HepG2 (cell line): Measurements from ENCODE around the gene SCP2. TPM values are rescaled to one million over a fixed set of nuclear protein-coding genes. Genes with fewer than 3 reads are reported as not detected.
A peak's percentile ranks its signal among the peaks of the same experiment; 100 is the strongest.

Experiments
- ARHGAP35 ChIP-seq: sonication (generic); formaldehyde crosslinking; IDR thresholded peaks from 2 replicates; pipeline ENCODE4 v1.9.0; 2022; ENCODE audit warnings: mild to moderate bottlenecking, inconsistent platforms, moderate library complexity, missing genetic modification reagents, borderline replicate concordance
- BCL3 ChIP-seq: sonication (generic); formaldehyde crosslinking; IDR thresholded peaks from 2 replicates; pipeline ENCODE4 v1.5.1; 2020; ENCODE audit warnings: mild to moderate bottlenecking, missing genetic modification reagents, moderate library complexity
- DPF2 ChIP-seq: sonication (generic); formaldehyde crosslinking; IDR thresholded peaks from 2 replicates; pipeline ENCODE4 v1.4.0; 2020; ENCODE audit warnings: mild to moderate bottlenecking, low read depth, missing genetic modification reagents, borderline replicate concordance
- FOXC1 ChIP-seq: sonication (generic); formaldehyde crosslinking; IDR thresholded peaks from 2 replicates; pipeline ENCODE4 v1.8.0; 2022; ENCODE audit warnings: mild to moderate bottlenecking, missing genetic modification reagents, borderline replicate concordance
- GABPB1 ChIP-seq: IDR thresholded peaks from 2 replicates; pipeline ENCODE4 v1.6.1; 2016; ENCODE audit warnings: mild to moderate bottlenecking, missing genetic modification reagents, moderate library complexity, missing compliant biosample characterization
- HBP1 ChIP-seq: IDR thresholded peaks from 2 replicates; pipeline ENCODE4 v1.6.1; 2016; ENCODE audit warnings: low read depth, control low read depth
- MIXL1 ChIP-seq: IDR thresholded peaks from 2 replicates; pipeline ENCODE4 v1.6.1; 2016
- PAWR ChIP-seq: sonication (generic); formaldehyde crosslinking; IDR thresholded peaks from 2 replicates; pipeline ENCODE4 v1.4.0; 2020; ENCODE audit warnings: missing genetic modification reagents, mild to moderate bottlenecking, borderline replicate concordance
- PAX8 ChIP-seq: sonication (generic); formaldehyde crosslinking; IDR thresholded peaks from 2 replicates; pipeline ENCODE4 v1.8.0; 2022; ENCODE audit warnings: mild to moderate bottlenecking, missing genetic modification reagents, borderline replicate concordance
- SOX13 ChIP-seq, 3 experiments: fragments of 450-650 bp in 1 of 3; sonication (generic) in 1 of 3; formaldehyde crosslinking in 1 of 3; IDR thresholded peaks in 2 of 3; conservative IDR thresholded peaks in 1 of 3; 2 replicates each; pipeline versions ENCODE4 v1.5.0 to v1.6.1; 2016 to 2020; ENCODE audit warnings: antibody characterized with exemption in 1 of 3, mild to moderate bottlenecking in 1 of 3, missing compliant biosample characterization in 1 of 3, missing genetic modification reagents in 1 of 3, moderate library complexity in 1 of 3
- TFDP2 ChIP-seq: sonication (generic); formaldehyde crosslinking; IDR thresholded peaks from 2 replicates; pipeline ENCODE4 v1.4.0; 2020; ENCODE audit warnings: missing genetic modification reagents
- THAP11 ChIP-seq: IDR thresholded peaks from 2 replicates; pipeline ENCODE4 v1.6.1; 2016; ENCODE audit warnings: missing biosample characterization, missing genetic modification reagents
- ZBTB21 ChIP-seq: sonication (generic); formaldehyde crosslinking; IDR thresholded peaks from 2 replicates; pipeline ENCODE4 v1.4.0; 2020; ENCODE audit warnings: missing genetic modification reagents
- ZNF552 ChIP-seq: sonication (generic); formaldehyde crosslinking; IDR thresholded peaks from 2 replicates; pipeline ENCODE4 v1.9.0; 2022; ENCODE audit warnings: missing genetic modification reagents, mild to moderate bottlenecking, borderline replicate concordance
- ZNF775 ChIP-seq: sonication (generic); formaldehyde crosslinking; IDR thresholded peaks from 2 replicates; pipeline ENCODE4 v1.4.0; 2020; ENCODE audit warnings: missing genetic modification reagents, mild to moderate bottlenecking, moderate library complexity, borderline replicate concordance
- ZNF790 ChIP-seq: sonication (generic); formaldehyde crosslinking; IDR thresholded peaks from 2 replicates; pipeline ENCODE4 v1.8.0; 2022; ENCODE audit warnings: missing genetic modification reagents, mild to moderate bottlenecking, borderline replicate concordance
- polyA plus RNA-seq, 8 experiments: library from polyadenylated mRNA; depleted of rRNA in 3 of 8; stranded (reverse) in 7 of 8; unstranded in 1 of 8; fragments of >200 nt; fragmentation: Illumina TruSeq in 4 of 8; extraction: Trizol in 4 of 8; gene quantifications; 2 replicates each; pipeline versions ENCODE4 v1.2.1 to v1.2.3, GENCODE V29; 2011 to 2016; ENCODE audit warnings: low read depth in 4 of 8, missing spikeins in 1 of 8, mixed read lengths in 1 of 8; ENCODE audit not compliant: insufficient read depth in 1 of 8
- total RNA-seq, 5 experiments: library from RNA; depleted of rRNA; stranded (reverse); fragments of >200 nt; fragmentation: Illumina TruSeq; extraction: Trizol; gene quantifications; 2 replicates each; pipeline ENCODE4 v1.2.3, GENCODE V29; 2016; ENCODE audit warnings: low read depth in 1 of 5
- TF ChIP-seq, protein P1 (sequence below): sonication (generic); formaldehyde crosslinking; IDR thresholded peaks from 2 replicates; pipeline ENCODE4 v1.4.0; 2020; ENCODE audit warnings: missing genetic modification reagents
- TF ChIP-seq, protein P2 (sequence below): sonication (generic); formaldehyde crosslinking; conservative IDR thresholded peaks from 2 replicates; pipeline ENCODE4 v1.4.0; 2020; ENCODE audit warnings: mild to moderate bottlenecking, missing genetic modification reagents, moderate library complexity

SCP2 gene
- total and polyA plus RNA-seq, 2 of the 13 experiments (the other 11 are each of a cell fraction or from before 2014, with no cell fraction given), result 59.0 to 133 TPM

- TF ChIP-seq TFDP2 (CRISPR knock-in tag) (peak; percentile 57), ZBTB21 (no peak), MIXL1 (0 out of 2 replicates have a peak, but pooled peaks have one; percentile 7), GABPB1 (CRISPR knock-in tag) (peak; percentile 49; the same call in 1 of the 2 replicates), THAP11 (peak; percentile 46; the same call in 1 of the 2 replicates), BCL3 (CRISPR knock-in tag) (peak; percentile 74; the same call in 1 of the 2 replicates), FOXC1 (CRISPR knock-in tag) (peak; percentile 88), ARHGAP35 (no peak), SOX13 (IDR thresholded peaks at IDR 0.05) (no peak), SOX13 (CRISPR knock-in tag; conservative IDR thresholded peaks at IDR 0.05 in 1 of 2, IDR thresholded peaks at IDR 0.05 in 1 of 2) (0 out of 4 replicates have a peak, but pooled peaks of 1 of the 2 experiments have one; percentile 32), DPF2 (CRISPR knock-in tag) (no peak), PAX8 (CRISPR knock-in tag) (no peak), ZNF775 (CRISPR knock-in tag) (no peak), HBP1 (CRISPR knock-in tag) (no peak), ZNF552 (CRISPR knock-in tag) (peak; percentile 26; the same call in 1 of the 2 replicates), PAWR (CRISPR knock-in tag) (no peak), ZNF790 (CRISPR knock-in tag) (no peak)
- TF ChIP-seq, protein P1, sequence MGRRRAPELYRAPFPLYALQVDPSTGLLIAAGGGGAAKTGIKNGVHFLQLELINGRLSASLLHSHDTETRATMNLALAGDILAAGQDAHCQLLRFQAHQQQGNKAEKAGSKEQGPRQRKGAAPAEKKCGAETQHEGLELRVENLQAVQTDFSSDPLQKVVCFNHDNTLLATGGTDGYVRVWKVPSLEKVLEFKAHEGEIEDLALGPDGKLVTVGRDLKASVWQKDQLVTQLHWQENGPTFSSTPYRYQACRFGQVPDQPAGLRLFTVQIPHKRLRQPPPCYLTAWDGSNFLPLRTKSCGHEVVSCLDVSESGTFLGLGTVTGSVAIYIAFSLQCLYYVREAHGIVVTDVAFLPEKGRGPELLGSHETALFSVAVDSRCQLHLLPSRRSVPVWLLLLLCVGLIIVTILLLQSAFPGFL, result 0 out of 2 replicates have a peak, but pooled peaks have one; percentile 57
- TF ChIP-seq, protein P2, sequence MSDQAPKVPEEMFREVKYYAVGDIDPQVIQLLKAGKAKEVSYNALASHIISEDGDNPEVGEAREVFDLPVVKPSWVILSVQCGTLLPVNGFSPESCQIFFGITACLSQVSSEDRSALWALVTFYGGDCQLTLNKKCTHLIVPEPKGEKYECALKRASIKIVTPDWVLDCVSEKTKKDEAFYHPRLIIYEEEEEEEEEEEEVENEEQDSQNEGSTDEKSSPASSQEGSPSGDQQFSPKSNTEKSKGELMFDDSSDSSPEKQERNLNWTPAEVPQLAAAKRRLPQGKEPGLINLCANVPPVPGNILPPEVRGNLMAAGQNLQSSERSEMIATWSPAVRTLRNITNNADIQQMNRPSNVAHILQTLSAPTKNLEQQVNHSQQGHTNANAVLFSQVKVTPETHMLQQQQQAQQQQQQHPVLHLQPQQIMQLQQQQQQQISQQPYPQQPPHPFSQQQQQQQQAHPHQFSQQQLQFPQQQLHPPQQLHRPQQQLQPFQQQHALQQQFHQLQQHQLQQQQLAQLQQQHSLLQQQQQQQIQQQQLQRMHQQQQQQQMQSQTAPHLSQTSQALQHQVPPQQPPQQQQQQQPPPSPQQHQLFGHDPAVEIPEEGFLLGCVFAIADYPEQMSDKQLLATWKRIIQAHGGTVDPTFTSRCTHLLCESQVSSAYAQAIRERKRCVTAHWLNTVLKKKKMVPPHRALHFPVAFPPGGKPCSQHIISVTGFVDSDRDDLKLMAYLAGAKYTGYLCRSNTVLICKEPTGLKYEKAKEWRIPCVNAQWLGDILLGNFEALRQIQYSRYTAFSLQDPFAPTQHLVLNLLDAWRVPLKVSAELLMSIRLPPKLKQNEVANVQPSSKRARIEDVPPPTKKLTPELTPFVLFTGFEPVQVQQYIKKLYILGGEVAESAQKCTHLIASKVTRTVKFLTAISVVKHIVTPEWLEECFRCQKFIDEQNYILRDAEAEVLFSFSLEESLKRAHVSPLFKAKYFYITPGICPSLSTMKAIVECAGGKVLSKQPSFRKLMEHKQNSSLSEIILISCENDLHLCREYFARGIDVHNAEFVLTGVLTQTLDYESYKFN (CRISPR knock-in tag), result no peak
Measured at GRCh38 chr1:52927212-52928014, at the start of gene SCP2 (continued).
